ENCODE measurements around the gene FGFBP1. TPM values are rescaled to one million over a fixed set of nuclear protein-coding genes. Genes with fewer than 3 reads are reported as not detected.

Gene FGFBP1
- total RNA-seq, 6 donors from 2014 or later = 3.1 to 14.4 (median 4.9) TPM; not detected in 2

DNA sequence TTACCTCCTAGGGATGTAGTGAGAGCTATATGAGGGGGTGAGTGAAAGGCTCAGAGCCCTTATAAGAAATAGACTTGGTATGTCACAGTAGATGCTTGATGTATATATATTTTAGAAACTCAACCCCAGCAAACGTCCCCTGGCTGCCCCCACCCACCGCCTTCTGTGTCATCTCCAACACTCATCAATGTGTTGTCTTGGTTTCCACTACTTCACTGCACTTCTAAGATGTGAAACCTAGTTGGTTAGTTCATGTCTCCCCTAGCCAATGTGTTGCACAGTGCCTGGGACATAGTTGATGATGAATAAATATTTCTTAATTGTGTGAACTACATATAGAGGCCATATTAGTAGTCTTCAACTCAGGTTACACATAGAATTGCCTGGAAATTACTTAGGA, 20.0 kb upstream of the FGFBP1 start:
- Histone ChIP-seq H3K27me3 (no peaks in the 10 kb centered on the region), H3K36me3 (no peaks in the 10 kb centered on the region), H3K9me3 (no peaks in the 10 kb centered on the region), H3K4me1 (peaks cover 0 to 5% (median 0%) of the 10 kb centered on the region in 4 donors), H3K27ac (no peak overlapping the region), H3K4me3 (no peak overlapping the region)
- no peak for ATAC-seq (ENCODE audit: low FRiP score in 2 of 2)
- WGBS, 2 donors = 74 to 86% methylated on average over 2 of the region's 2 CpGs
- DNase-seq = no peak
- TF ChIP-seq, protein P1, sequence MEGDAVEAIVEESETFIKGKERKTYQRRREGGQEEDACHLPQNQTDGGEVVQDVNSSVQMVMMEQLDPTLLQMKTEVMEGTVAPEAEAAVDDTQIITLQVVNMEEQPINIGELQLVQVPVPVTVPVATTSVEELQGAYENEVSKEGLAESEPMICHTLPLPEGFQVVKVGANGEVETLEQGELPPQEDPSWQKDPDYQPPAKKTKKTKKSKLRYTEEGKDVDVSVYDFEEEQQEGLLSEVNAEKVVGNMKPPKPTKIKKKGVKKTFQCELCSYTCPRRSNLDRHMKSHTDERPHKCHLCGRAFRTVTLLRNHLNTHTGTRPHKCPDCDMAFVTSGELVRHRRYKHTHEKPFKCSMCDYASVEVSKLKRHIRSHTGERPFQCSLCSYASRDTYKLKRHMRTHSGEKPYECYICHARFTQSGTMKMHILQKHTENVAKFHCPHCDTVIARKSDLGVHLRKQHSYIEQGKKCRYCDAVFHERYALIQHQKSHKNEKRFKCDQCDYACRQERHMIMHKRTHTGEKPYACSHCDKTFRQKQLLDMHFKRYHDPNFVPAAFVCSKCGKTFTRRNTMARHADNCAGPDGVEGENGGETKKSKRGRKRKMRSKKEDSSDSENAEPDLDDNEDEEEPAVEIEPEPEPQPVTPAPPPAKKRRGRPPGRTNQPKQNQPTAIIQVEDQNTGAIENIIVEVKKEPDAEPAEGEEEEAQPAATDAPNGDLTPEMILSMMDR (IDR thresholded peaks at IDR 0.05) = no peak
- no peak for TF ChIP-seq POLR2AphosphoS5 (IDR thresholded peaks at IDR 0.05)
- no peak for TF ChIP-seq EP300 (IDR thresholded peaks at IDR 0.05)
- no peak for TF ChIP-seq POLR2A (IDR thresholded peaks at IDR 0.05)

DNA sequence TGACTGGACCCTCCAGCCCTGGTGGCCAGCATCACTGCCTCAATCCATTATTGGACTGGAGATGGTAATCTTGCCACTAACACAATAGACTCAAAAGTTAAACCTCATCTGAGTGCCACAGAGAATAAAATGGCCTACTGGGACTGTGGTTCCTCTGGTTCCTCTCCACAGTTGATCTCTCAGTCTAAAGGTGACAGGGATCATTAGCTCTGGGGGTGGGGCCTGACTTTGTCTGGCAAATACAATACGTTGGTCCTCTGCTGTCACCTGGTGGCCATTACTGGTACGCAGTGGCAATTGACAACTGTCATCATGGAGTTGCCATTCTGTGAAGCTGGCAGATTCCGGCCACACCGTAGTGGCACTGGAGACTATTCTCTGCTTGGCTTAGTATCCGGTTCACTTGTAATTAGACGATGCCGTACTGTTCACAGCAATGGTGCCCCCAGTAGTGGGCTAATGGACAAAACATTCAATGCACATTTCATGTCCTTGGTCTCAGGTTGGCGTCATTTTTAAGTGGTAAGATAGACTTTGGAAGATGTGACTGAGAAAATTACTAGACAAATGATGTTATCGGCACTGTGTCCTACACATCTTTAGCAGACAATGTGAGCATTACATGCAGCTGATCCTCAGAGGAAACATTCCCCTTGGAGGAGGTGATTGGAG, 17.8 kb upstream of the FGFBP1 start:
- WGBS, 2 donors = 53 to 55% methylated on average over 9 of the region's 9 CpGs
- DNase-seq = peak in 1 of 2 donors; percentile 89

DNA sequence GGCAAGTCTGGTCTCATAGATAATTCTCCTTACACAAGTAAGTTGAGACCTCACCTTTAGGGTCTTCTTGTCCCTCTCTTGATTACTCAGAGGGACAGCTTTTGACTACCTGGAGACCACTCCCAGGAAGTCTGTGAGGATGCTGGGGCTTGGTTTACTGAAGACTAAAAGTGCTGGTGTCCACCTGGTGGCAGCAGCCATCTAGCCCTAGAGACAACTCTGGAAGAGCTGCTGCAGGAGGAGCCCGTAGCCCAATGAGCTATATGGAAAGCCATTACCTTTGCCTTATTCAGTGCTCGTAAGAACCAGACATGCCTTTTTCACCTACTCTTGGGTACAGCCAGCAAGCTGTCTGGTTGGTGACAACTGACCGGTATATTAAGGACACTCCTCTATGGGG, 17.1 kb upstream of the FGFBP1 start:
- no peaks in the 10 kb centered on the region for H3K9me3 ChIP-seq
- H3K27ac ChIP-seq = no peak overlapping the region
- no peak overlapping the region for H3K4me3 ChIP-seq
- peaks cover 0 to 5% (median 0%) of the 10 kb centered on the region in 4 donors for H3K4me1 ChIP-seq
- TF ChIP-seq POLR2A (IDR thresholded peaks at IDR 0.05) (no peak), EP300 (IDR thresholded peaks at IDR 0.05) (no peak), POLR2AphosphoS5 (IDR thresholded peaks at IDR 0.05) (no peak)
- WGBS, 2 donors = 71 to 91% methylated on average over 3 of the region's 3 CpGs
- no peak for ATAC-seq (ENCODE audit: low FRiP score in 2 of 2)
- H3K27me3 ChIP-seq = no peaks in the 10 kb centered on the region
- DNase-seq = no peak
- no peaks in the 10 kb centered on the region for H3K36me3 ChIP-seq

More for the DNA sequence above, 17.8 kb upstream of the FGFBP1 start:
- no peaks in the 10 kb centered on the region for H3K9me3 ChIP-seq
- H3K36me3 ChIP-seq = no peaks in the 10 kb centered on the region
- TF ChIP-seq EP300 (IDR thresholded peaks at IDR 0.05) = no peak
- TF ChIP-seq, protein P1 (IDR thresholded peaks at IDR 0.05) = peak; percentile 74 to 95 (median 90)
- no peak overlapping the region for H3K4me3 ChIP-seq
- no peaks in the 10 kb centered on the region for H3K27me3 ChIP-seq
- H3K27ac ChIP-seq = no peak overlapping the region
- peaks cover 0 to 5% (median 0%) of the 10 kb centered on the region in 4 donors for H3K4me1 ChIP-seq
- ATAC-seq (ENCODE audit: low FRiP score in 2 of 2) = peak; percentile 90 to 93

DNA sequence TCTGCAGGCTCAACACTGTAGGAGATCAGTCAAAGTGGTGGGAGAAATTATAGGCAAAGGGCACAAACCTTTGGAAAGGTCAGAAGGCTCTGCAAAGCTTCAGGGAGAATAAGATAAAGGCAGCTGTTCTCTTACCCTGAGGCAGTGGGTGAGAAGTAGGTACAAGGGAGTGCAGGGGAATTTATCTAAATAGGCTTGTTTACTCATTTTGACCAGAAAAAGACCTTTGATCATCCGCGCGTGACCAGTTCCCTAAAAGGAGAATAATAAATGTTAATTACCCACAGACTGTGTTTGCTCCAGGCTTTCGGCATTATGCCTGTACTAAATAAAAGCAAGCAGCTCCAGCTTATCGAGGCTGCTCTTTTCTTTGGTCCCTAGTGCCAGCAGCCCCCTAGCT, 15.1 kb upstream of the FGFBP1 start:
- TF ChIP-seq EP300 (IDR thresholded peaks at IDR 0.05) = no peak
- TF ChIP-seq POLR2AphosphoS5 (IDR thresholded peaks at IDR 0.05) = no peak
- TF ChIP-seq, protein P1 (IDR thresholded peaks at IDR 0.05) = no peak
- TF ChIP-seq POLR2A (IDR thresholded peaks at IDR 0.05) = no peak
- Histone ChIP-seq H3K27me3 (no peaks in the 10 kb centered on the region), H3K27ac (no peak overlapping the region), H3K9me3 (no peaks in the 10 kb centered on the region), H3K4me1 (peaks cover 0 to 5% (median 0%) of the 10 kb centered on the region in 4 donors), H3K36me3 (no peaks in the 10 kb centered on the region), H3K4me3 (no peak overlapping the region)
- WGBS, 2 donors = 94 to 95% methylated on average over 5 of the region's 5 CpGs
- ATAC-seq (ENCODE audit: low FRiP score in 2 of 2) = no peak
- no peak for DNase-seq

DNA sequence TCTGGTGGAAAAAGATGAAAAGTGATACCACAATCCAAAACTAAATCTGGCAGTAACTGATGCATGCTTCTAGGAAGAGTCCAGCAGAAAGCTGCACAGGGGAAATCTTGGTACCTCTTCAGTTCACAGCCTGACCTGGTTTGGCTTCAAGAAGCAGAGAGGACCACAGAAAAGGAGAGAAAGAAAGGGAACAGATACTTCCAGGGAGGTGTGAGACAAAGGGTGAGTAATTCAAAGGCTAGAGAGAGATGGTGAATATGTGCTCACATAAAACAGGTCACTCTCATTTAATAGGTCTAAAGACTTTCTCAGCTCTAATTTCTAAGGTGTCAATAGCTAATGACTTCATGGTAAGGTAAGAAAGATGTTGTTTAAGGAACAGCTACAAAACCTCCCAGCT, 13.2 kb upstream of the FGFBP1 start:
- peaks cover 0 to 5% (median 0%) of the 10 kb centered on the region in 4 donors for H3K4me1 ChIP-seq
- no peak for ATAC-seq (ENCODE audit: low FRiP score in 2 of 2)
- H3K27ac ChIP-seq = no peak overlapping the region

More for the DNA sequence above, 13.2 kb upstream of the FGFBP1 start:
- Histone ChIP-seq H3K9me3 (no peaks in the 10 kb centered on the region), H3K36me3 (no peaks in the 10 kb centered on the region), H3K27me3 (no peaks in the 10 kb centered on the region), H3K4me3 (no peak overlapping the region)
- TF ChIP-seq POLR2A (IDR thresholded peaks at IDR 0.05) (no peak), POLR2AphosphoS5 (IDR thresholded peaks at IDR 0.05) (no peak), EP300 (IDR thresholded peaks at IDR 0.05) (no peak)
- TF ChIP-seq, protein P1 (IDR thresholded peaks at IDR 0.05) = no peak
- DNase-seq = no peak

Data from upper lobe of left lung (tissue), 6 donors.